Measurements from ENCODE around the gene CCL13.

CCL13 gene

GRCh38 chr17:34384822-34385605, 28.7 kb downstream of the CCL13 start:
- no peak for DNase-seq (ENCODE audit: low read depth in 2 of 2)

GRCh38 chr17:34386343-34386696, 30.0 kb downstream of the CCL13 start:
- DNase-seq (ENCODE audit: low read depth in 2 of 2) = no peak

GRCh38 chr17:34386697-34387550, 30.6 kb downstream of the CCL13 start:
- DNase-seq (ENCODE audit: low read depth in 2 of 2) = no peak

GRCh38 chr17:34387566-34387965, 31.3 kb downstream of the CCL13 start:
- no peak for DNase-seq (ENCODE audit: low read depth in 2 of 2)

- DNase-seq (ENCODE audit: low read depth in 2 of 2) = no peak
Measured at GRCh38 chr17:34389126-34389750, 33.0 kb downstream of the CCL13 start.

DNA sequence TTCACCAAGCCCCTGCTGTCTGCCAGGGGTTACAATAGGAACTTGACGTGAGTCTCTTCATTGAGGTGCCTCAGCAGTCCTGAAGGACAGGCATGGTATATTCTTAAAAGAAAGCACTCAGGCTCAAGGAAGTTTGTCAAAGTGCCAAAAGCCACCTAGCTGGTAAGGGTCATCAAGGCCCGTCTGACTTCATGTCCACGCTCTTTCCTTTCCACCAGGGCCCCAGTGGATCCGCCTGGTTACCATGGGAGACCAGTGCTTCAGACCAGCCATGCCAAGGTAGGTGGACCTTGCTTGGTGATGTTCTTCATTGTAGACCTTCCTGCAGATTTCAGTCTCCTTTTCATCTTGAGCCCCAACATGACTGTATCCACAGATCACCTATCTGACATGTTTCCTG, 34.4 kb downstream of the CCL13 start:
- no peak for DNase-seq (ENCODE audit: low read depth in 2 of 2)

- DNase-seq (ENCODE audit: low read depth in 2 of 2) = no peak
Measured at GRCh38 chr17:34391241-34391640, 35.0 kb downstream of the CCL13 start.

GRCh38 chr17:34393401-34393800, 37.1 kb downstream of the CCL13 start:
- no peak for DNase-seq (ENCODE audit: low read depth in 2 of 2)

- no peak for DNase-seq (ENCODE audit: low read depth in 2 of 2)
Measured at GRCh38 chr17:34397265-34397664, 41.0 kb downstream of the CCL13 start.

DNA sequence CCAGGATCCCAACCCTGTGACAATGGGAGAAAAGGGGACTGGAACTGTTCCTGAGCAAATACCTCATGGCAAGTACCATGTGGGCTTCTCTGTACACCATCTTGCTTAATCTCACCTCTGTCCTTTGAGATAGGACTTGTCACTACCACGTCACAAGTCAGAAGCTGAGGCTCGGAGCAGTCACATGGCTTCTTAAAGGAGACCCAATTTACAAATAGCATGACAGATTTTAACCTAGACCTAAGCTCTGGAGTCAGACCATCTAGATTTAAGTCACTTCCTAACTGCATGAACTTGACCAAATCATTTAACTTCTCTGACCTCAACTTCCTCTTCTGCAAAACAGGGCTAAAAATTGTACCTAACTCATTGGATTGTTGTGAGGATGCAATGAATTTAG, 42.7 kb downstream of the CCL13 start:
- no peak for DNase-seq (ENCODE audit: low read depth in 2 of 2)

DNA sequence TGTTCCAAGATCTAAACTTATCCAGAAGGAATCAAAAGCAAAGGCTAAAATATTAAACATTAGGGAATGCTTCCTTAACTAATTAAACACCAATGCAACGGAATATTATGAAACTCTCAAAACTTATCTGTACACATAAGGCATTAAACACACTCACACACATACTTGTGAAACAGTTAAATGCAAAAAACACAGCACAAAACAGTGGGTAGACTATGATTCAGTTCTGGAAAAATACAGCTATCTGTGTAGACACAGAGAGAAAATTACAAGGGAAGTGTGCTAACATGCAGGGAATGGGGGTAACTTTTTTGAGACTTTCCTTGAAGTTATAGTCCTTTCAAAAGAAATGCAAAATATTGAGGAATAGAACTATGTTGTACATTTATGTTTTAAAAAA, 43.4 kb downstream of the CCL13 start:
- no peak for DNase-seq (ENCODE audit: low read depth in 2 of 2)

DNA sequence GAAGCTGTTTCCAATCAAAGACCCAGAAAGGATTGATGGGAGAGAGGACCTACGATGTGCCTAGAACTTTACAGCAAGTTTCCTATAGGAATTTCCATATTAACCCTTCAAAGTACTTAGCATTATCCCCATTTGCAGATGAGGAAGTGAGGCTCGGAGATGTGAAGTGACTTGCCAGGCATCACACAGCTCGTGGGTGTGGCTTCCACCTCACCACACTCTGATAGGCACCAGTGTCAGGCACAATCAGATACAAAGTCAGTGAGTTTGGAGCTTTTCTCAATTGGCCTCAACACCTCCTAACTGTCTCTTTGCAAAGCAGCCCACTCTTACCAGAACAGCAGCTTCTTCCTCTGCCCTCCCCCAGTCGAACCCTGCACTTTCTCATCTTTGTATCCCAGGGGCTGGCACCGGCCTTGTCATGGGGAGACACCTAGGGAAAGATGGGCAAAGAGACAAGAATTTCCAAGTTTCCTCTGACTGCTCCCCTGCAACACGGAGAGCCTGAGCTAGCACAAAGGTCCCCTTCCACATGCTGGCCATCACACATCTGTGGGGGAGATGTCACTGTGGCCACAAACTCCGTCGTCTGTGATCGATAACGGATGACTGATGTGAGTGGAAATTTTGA, 44.1 kb downstream of the CCL13 start:
- no peak for DNase-seq (ENCODE audit: low read depth in 2 of 2)

DNA sequence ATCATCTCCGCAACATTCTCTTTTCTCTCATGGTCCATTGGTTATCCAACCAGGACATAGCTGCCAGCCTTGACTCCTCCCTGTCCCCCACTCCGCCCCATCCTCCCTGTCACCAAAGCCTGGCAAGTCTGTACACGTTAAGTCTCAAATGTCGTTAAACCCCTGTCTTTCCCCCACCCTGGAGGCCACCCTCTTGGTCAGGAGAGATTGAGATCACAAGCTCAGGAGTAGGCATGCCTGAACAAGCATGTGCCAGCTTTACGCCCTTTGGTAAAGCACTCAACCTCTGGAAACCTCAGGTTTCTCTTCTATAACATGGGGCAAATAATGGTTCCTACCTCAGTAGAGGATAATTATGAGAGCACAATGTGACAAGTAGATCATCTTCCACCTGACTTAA, 44.9 kb downstream of the CCL13 start:
- DNase-seq (ENCODE audit: low read depth in 2 of 2) = no peak

- DNase-seq (ENCODE audit: low read depth in 2 of 2) = no peak
Measured at GRCh38 chr17:34403006-34403405, 46.7 kb downstream of the CCL13 start.

DNA sequence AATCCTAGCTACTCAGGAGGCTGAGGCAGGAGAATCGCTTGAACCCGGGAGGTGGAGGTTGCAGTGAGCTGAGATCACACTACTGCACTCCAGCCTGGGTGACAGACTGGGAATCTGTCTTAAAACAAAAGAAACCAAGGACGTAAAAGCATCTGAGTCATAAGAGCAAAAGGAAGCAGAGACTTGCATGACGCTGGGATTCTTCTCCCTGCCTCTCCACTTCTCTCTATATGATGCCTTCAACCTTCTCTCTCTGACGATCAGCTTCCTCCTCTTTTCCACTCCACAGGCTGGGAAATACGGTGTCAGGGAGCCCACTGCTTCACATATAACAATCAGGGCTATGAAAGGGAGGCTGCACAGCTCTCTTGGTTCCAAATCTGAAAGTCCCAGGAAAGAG, 49.9 kb downstream of the CCL13 start:
- DNase-seq (ENCODE audit: low read depth in 2 of 2) = no peak

Measured in stimulated activated CD8-positive, alpha-beta memory T cell treated with anti-CD3 and anti-CD28 coated beads, Interleukin-2, amount 100 ng/mL, for 1 hour (primary cell).